Activated CD4-positive, alpha-beta T cell treated with anti-CD3 and anti-CD28 coated beads for 24 hours (primary cell): ENCODE measurements around the gene SERTAD3.
"Not testable (repeated sequence)": the region's sequence is repeated elsewhere in the genome, so short reads cannot be mapped to it uniquely, and the experiment has no call there.

ENCODE experiments used
- DNase-seq, 2 donors: peaks; one replicate each; pipeline ENCODE4 v3.0.0-alpha.2; 2020; ENCODE audit warnings: low read depth in 2 of 2

SERTAD3 gene

DNA sequence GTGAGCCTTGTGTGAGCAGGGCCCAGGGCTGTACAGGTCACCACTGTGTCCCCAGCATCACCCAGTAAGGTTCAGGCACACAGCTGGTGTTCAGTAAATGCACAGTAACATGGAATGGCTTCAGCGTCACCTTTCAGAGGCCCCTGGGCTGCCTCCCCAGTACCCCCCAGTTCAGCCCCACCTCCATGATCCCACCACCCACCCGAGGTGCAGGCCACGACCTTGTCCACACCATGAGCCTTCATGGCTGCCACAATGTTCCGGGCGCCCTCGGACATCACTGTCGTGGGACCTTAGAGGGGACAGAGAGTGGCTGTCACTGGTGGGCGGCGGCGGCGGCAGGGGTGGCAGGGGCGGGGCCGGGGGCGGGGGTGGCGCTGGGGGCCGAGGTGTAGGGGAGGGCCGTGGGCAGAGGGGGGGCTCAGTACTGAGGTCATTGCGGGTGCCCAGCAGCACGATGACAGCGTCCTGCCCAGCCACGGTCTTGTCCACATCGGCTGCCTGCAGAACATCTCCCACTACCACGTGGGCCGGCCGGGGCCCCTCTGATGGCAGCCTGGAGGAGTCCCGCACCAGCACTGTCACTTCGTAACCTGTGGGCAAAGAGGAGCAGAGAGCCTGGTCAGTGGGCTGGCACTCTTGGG is 13.9 kb upstream of the SERTAD3 start:
- DNase-seq, result no peak

- DNase-seq, result no peak
Observed at GRCh38 chr19:40457048-40457447, 12.9 kb upstream of the SERTAD3 start.

DNA sequence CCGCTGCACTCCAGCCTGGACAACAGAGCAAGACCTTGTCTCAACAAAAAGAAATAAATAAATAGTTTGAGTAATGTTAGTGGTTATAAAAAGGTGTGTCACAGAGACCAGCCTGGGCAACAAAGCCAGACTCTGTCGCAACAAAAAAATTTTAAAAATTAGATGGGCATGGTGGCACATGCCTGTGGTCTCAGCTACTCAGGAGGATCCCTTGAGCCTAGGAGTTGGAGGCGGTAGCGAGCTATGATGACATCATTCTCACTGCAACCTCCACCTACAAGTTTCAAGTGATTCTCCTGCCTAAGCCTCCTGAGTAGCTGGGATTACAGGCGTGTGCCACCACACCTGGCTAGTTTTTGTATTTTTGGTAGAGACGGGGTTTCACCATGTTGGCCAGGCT is 9.8 kb upstream of the SERTAD3 start:
- DNase-seq, result not testable (repeated sequence)

DNA sequence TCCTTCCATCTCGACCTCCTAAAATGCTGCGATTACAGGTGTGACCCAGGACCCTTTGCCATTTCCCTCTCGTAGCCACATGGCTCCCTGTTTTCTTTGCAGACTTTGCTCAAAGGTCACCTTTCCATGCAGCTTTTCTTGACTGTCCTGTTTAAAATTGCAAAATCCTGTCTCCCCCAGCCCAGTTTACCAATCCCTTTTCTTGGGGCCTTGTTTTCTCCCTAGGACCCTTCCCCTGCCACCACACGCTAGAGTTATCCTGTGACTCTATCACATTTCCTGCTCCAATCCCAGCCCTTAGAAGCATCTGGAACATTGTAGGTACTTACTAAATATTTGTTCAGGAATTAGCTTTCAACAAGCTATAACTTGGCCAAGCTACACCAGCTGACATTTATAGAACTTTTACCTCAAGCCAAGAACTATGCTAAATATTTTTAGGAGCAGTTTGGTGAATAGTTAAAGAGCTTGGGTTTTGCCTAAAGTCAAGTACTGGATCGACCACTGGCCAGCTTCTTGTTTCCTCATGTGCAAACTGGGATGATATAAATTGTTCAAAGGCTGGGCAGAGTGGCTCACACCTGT is 9.1 kb upstream of the SERTAD3 start:
- no peak for DNase-seq

GRCh38 chr19:40452016-40452415 is 7.9 kb upstream of the SERTAD3 start:
- no peak for DNase-seq

GRCh38 chr19:40450664-40451063 is 6.5 kb upstream of the SERTAD3 start:
- DNase-seq, result no peak

DNA sequence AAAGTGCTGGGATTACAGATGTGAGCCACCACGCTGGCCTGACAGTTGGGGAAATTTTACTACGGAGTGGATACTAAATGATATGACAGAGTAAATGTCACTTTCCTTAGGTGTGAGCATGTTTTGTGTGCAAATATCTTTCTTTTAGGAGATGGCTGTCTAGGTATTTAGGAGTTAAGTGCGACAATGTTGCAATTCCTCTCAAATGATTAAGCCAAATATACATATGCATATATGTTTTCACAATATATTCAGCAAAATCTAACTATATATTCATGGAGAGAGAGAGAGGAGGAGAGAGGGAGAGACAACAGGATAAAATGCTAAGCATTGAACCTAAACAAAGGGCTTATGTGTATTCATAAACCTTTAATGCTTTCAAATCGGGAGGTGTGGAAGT is 5.4 kb upstream of the SERTAD3 start:
- no peak for DNase-seq

DNA sequence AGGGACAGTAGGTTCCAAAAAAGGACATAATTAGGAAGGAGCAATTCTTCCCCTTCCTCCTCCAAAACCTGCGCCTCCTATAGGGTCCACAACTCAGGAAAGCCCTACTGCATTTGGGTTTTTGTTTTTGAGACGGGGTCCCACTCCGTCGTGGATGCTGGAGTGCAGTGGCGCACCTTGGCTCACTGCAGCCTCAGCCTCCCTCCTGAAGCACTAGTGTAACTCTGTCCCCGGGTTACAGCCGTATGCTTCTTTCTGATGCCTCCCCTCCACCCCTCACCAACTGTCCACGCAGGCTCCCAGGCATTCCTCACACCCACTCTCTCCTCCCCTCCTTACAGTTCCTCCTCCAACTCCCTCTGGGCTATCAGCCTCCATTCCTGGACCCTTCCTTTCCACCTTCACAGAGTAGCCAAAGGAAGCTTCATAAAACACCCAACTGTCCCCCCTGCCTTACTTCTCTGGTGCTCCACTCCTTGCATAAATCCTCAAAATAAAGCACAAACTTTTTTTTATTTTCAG is 2.2 kb upstream of the SERTAD3 start:
- DNase-seq, result no peak

DNA sequence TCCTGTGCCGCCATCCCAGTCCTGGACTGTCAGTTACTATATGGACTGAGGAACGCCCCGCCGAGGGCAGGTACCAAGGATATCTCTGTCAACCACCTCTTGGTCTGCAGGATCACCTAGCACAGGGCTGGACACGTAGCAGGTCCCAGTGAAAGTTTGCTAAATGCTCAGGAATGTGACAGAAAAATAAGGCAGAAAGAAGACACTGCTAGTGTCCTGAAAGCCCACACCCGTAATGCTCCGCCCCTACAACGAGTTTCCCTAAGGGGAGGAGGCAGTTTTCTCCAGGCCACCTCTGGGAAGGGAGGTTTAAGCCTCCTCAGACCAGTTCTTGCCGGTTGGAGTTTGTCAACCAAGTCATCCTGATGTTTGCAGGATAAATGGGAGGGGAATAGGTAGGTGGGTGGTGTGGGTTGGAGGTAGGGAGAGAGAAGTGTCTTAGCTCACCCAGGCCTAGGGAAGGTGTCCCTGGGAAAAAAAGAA is 1.7 kb upstream of the SERTAD3 start:
- no peak for DNase-seq

DNA sequence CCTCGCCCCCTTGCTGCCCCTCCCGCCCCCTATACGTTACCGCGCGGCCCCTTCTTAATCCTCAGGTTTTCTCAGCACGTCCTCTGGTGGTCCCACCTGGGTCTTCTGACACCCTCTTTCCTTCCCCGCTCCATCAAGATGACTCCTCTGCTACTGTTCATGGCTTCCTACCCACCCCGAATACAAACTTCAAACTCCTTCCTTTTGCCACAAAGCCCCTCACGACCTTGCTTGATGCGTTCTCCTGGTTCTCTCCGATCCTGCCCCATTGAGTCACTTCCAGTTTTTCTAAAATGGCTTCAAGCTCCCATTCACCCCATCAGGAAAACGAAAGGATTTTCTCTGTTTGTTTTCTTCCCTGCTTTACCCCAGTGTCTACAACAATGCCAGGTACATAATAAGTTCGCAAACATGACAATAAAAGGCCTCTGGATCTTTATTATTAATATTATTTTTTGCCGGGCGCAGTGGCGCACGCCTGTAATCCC is 734 bp upstream of the SERTAD3 start:
- no peak for DNase-seq

GRCh38 chr19:40443131-40443999 is 770 bp downstream of the SERTAD3 start:
- peak; percentile 98 to 99 for DNase-seq

DNA sequence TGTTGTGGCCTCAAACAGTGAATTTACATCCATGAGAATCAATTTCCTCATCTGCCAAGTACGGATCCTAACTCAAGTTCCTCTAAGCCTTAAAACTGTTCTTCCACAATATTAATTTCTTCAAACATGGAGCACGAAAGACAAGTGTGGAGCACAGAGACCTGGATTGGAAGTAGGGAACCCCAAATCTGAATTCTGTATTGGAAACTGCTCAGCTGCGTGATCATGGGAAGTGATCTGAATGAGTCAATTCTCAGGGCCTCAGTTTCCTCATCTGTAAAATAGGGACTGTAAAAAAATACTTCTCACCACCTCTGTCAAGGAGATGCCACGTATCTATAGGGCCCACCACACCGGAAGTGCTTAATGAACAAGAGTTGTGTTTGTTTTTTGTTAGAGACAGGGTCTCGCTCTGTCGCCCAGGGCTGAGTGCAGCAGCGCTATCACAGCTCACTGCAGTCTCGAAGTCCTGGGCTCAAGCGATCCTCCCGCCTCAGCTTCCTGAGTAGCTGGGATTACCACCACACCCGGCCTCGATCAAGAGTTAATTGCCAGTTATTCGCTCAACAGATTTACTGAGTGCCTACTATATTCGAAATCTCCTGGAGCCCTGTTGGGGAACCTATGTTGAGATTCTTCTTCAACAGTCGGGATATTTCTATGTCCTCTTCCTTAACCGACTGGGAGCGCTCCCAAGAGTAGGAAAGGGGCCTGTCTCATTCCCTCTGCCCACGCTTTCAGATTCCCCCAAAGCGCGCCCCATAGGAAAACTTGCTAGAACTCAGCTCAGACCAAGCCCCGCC is 1.6 kb downstream of the SERTAD3 start:
- DNase-seq, result no peak

GRCh38 chr19:40441719-40442253 is 2.3 kb downstream of the SERTAD3 start:
- DNase-seq, result no peak

DNA sequence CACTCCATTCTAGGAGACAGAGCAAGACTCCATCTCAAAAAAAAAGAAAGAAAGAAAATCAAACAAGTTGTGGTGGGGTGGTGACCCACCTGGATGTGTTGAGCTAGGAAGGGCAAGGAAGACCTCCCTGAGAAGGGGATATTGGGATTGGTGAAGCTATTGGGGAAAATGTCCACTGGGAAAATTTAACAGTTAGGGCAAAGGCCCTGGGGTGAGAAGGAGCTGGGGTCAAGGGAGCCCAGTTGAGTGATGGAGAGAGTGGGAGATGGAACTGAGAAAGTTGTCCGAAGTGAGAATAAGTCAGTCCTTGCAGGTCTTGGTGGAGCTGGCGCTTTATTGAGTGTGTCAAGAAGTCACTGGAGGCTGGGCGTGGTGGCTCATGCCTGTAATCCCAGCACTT is 5.9 kb downstream of the SERTAD3 start:
- DNase-seq, result no peak

DNA sequence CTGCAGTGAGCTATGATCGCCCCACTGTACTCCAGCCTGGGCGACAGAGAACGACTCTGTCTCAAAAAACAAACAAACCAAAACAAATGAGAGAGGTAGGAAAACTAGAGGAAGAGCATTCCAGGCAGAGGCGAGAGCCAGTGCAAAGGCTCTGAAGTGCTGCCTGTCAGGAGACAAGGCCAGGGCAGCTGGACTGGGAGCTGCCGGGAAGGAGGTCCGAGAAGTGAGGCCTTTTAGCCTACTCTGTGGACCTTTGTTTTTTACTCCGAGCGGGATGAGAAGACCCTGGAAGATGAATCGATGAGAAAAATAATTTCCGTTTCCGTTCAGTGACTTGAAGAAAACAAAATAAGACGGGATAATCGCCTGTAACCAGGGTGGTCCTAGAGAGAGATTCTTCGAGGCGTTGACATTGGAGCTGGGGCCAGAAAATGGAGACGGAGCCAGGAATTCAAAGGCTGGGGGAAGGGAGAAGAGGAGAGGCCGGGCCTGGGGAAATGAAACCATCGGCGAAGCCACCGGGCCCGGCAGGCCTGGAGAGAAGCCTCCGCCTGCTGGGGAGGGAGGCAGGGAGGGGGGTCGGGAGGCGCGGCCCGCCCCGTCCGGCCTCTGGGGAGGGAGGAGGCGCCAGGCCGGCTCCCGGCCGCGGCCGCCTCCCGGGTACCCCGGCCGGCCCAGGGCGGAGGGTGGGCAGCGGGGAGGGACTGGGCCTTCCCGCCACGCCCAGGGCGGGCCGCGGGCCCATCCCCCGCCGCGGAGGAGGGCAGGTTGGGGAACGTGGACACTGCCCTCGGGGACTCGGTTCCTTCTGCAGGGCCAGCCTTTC is 10.5 kb downstream of the SERTAD3 start:
- DNase-seq, result no peak

DNA sequence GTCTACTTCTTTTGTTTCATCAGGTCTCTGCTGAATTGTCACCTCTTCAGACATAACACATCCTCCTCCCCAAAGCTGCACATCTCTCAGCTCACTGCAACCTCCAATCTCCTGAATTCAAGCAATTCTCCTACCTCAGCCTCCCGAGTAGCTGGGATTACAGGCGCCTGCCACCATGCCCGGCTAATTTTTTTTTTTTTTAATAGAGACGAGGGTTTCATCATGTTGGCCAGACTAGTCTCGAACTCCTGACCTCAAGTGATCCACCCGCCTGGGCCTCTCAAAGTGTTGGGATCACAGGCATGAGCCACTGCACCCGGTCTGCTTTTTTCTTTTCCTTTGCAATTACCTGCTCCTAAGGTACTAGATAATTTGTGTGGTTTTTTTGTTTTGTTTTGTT is 11.4 kb downstream of the SERTAD3 start:
- not testable (repeated sequence) for DNase-seq

DNA sequence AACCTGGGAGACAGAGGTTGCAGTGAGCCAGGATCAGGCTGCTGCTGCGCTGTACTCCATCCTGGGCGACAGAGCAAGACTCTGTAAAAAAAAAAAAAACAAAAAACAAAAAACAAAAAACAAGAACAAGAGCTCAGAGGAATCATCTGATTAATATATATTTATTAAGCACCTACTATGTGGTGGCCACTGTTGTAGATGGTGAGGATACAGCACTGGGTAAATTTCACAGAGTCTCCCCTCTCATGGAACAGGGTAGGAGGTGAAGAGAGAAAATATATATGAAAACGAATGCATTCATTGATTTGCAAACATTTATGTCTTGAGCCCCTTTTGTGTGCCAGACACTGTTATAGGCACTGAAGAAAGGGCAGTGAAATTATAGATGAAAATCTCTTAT is 12.4 kb downstream of the SERTAD3 start:
- no peak for DNase-seq

- DNase-seq, result not testable (repeated sequence)
Observed at GRCh38 chr19:40430242-40430641, 13.9 kb downstream of the SERTAD3 start.

DNA sequence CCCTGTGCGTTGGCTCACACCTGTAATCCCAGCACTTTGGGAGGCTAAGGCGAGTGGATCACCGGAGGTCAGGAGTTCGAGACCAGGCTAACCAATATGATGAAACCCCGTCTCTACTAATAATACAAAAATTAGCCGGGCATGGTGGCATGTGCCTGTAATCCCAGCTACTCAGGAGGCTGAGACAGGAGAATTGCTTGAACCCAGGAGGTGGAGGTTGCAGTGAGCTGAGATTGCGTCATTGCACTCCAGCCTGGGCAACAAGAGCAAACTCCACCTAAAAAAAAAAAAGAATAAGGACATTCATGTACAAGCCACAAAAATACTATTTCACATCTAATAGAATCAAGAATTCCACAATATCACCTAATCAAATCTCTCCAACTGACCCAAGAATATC is 15.9 kb downstream of the SERTAD3 start:
- DNase-seq, result not testable (repeated sequence)
